ENCODE data around the gene TTC38.

DNA sequence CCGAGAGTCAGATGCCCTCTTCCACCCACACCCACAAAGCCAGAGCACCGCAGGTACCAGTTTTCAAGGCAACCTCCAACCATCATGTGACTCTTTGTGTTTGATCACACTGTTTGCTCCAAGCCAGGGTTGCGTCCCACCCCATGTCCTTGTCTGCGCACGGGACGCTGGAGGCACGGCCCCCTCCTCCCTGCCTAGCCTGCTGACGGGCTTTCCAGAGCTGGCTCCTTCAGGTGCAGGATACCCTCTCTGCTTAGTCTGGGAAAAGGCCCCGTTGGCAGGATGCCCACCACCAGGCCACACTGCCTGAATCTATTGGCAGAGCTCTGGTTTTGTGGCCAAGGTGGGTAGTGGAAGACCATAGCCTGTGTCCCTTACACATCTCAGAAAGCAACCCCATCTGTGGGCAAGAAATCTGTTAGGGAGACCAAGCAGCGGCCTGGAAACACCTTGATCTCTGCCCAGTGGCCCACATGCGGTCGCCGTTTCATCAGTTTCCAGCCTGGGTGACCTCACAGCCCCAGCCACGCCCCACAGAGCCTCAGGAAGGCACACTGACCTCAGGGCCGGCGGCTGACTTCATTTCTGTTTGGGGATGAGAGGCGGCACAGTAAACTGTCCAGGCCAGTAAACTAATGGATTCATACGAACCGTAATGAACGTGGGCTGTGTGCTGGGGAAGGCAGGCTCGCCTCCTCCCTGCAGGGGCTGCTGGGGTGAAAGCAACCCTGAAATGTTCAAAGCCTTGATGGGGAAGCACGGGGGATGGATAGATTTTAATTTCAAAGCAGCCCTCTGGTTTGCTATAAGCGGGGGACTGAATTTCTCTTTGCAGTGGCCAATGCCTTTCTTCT is 43.5 kb upstream of the TTC38 start:
- TF ChIP-seq, protein P1, sequence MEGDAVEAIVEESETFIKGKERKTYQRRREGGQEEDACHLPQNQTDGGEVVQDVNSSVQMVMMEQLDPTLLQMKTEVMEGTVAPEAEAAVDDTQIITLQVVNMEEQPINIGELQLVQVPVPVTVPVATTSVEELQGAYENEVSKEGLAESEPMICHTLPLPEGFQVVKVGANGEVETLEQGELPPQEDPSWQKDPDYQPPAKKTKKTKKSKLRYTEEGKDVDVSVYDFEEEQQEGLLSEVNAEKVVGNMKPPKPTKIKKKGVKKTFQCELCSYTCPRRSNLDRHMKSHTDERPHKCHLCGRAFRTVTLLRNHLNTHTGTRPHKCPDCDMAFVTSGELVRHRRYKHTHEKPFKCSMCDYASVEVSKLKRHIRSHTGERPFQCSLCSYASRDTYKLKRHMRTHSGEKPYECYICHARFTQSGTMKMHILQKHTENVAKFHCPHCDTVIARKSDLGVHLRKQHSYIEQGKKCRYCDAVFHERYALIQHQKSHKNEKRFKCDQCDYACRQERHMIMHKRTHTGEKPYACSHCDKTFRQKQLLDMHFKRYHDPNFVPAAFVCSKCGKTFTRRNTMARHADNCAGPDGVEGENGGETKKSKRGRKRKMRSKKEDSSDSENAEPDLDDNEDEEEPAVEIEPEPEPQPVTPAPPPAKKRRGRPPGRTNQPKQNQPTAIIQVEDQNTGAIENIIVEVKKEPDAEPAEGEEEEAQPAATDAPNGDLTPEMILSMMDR (IDR thresholded peaks at IDR 0.05; ENCODE audit: extremely low read depth in 1 of 2, insufficient read depth in 1 of 2, low read depth in 1 of 2, low read length in 2 of 2) = no peak
- TF ChIP-seq, protein P2, sequence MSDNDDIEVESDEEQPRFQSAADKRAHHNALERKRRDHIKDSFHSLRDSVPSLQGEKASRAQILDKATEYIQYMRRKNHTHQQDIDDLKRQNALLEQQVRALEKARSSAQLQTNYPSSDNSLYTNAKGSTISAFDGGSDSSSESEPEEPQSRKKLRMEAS (IDR thresholded peaks at IDR 0.05; ENCODE audit: insufficient read depth, insufficient read length) = no peak
- TF ChIP-seq JUN (IDR thresholded peaks at IDR 0.05; ENCODE audit: borderline replicate concordance, insufficient read depth, insufficient read length, low read depth) = no peak

All from endothelial cell of umbilical vein (primary cell).